GM12878 (cell line): ENCODE results near the gene HNRNPH3. TPM values are rescaled to one million over a fixed set of nuclear protein-coding genes. Genes with fewer than 3 reads are reported as not detected.

ENCODE experiments used
- ATAC-seq: fragments of 200-7000 bp; cut with Tn5 transposase; 3 replicates; pipeline ENCODE4 v1.9.1; 2020; ENCODE audit warnings: mild to moderate bottlenecking, moderate library complexity
- Bru-seq: library from RNA; stranded (reverse); fragments of 400-500 nt; gene quantifications from one replicate; lab custom pipeline; 2021; lab: Mats Ljungman, UMichigan
- BruChase-seq, 2 experiments: library from RNA; stranded (reverse); fragments of 400-500 nt; gene quantifications; one replicate each; lab custom pipeline; 2021; lab: Mats Ljungman, UMichigan
- BruUV-seq: library from RNA; stranded (reverse); fragments of 400-500 nt; replicated peaks from 2 replicates; lab custom pipeline; 2021; lab: Mats Ljungman, UMichigan
- CTCF ChIA-PET: fragments of 300-600 bp; sonication (Branson Sonifier 250); formaldehyde crosslinking; extraction: SDS; loops from one replicate; lab custom pipeline; 2021; ENCODE audit warnings: inconsistent platforms; lab: Yijun Ruan, JAX
- POLR2A ChIA-PET: fragments of 350-600 bp; formaldehyde crosslinking; extraction: SDS; loops from one replicate; lab custom pipeline; 2021; ENCODE audit warnings: inconsistent platforms; lab: Charles Lee
- RAD21 ChIA-PET: fragments of 300-600 bp; sonication (Branson Sonifier 250); formaldehyde crosslinking; loops from one replicate; lab custom pipeline; 2023; ENCODE audit warnings: antibody characterized with exemption; ENCODE audit not compliant: unreplicated experiment; lab: Charles Lee
- SMC1A ChIA-PET: fragments of 300-600 bp; sonication (Branson Sonifier 250); formaldehyde crosslinking; loops from one replicate; lab custom pipeline; 2023; ENCODE audit not compliant: unreplicated experiment, uncharacterized antibody; lab: Charles Lee
- DNase-seq: peaks from one replicate; pipeline ENCODE4 v3.0.0-alpha.2; 2011; ENCODE audit warnings: low read depth, low spot score
- FAIRE-seq: peaks from 3 replicates; lab custom pipeline; 2011; peaks lifted over from hg19 to GRCh38; lab: Jason Lieb, UNC
- H2AFZ ChIP-seq: 2 replicates; pipeline ENCODE4 v1.6.0; 2011; ENCODE audit warnings: low read depth, low read length, control low read depth; ENCODE audit not compliant: control insufficient read depth
- H3K27ac ChIP-seq: 2 replicates; pipeline ENCODE4 v1.5.1; 2011; ENCODE audit warnings: control low read depth; ENCODE audit not compliant: control insufficient read depth, insufficient read depth
- H3K27me3 ChIP-seq, 2 experiments: replicated peaks in 1 of 2; 2 replicates each; pipeline versions ENCODE4 v1.6.0 to v1.6.1; 2011; ENCODE audit warnings: low read length in 1 of 2; ENCODE audit not compliant: control insufficient read depth in 2 of 2, insufficient read depth in 2 of 2
- H3K36me3 ChIP-seq, 2 experiments: 2 replicates each; pipeline ENCODE4 v1.5.1; 2011; ENCODE audit warnings: low read length in 1 of 2; ENCODE audit not compliant: control insufficient read depth in 2 of 2, insufficient read depth in 2 of 2
- H3K4me1 ChIP-seq: 2 replicates; pipeline ENCODE4 v1.6.1; 2011; ENCODE audit warnings: mild to moderate bottlenecking, low read length, moderate library complexity, mixed read lengths; ENCODE audit not compliant: control insufficient read depth, insufficient read depth
- H3K4me2 ChIP-seq: 2 replicates; pipeline ENCODE4 v1.6.0; 2011; ENCODE audit warnings: control low read depth; ENCODE audit not compliant: control insufficient read depth, insufficient read depth
- H3K4me3 ChIP-seq: fragments of 200-600 bp; sonication (generic); 2 replicates; pipeline ENCODE4 v1.5.1; 2016
- H3K79me2 ChIP-seq: 2 replicates; pipeline ENCODE4 v1.6.0; 2011; ENCODE audit warnings: low read length; ENCODE audit not compliant: control insufficient read depth, insufficient read depth
- H3K9ac ChIP-seq: 2 replicates; pipeline ENCODE4 v1.8.0; 2011; ENCODE audit warnings: low read length, control low read depth, mixed read lengths; ENCODE audit not compliant: control insufficient read depth, insufficient read depth
- H3K9me3 ChIP-seq: replicated peaks from 3 replicates; pipeline ENCODE4 v1.5.1; 2011; ENCODE audit warnings: mild to moderate bottlenecking, low read length; ENCODE audit not compliant: control insufficient read depth, insufficient read depth
- H4K20me1 ChIP-seq: 2 replicates; pipeline ENCODE4 v1.6.0; 2011; ENCODE audit not compliant: control insufficient read depth, insufficient read depth
- ETV6 ChIP-seq, 2 experiments: fragments of 450-650 bp in 1 of 2; IDR thresholded peaks in 1 of 2; conservative IDR thresholded peaks in 1 of 2; 2 replicates each; pipeline ENCODE4 v1.6.1; 2014; ENCODE audit warnings: antibody characterized with exemption in 1 of 2, borderline replicate concordance in 1 of 2, low read depth in 1 of 2, mild to moderate bottlenecking in 1 of 2, moderate library complexity in 1 of 2
- GATAD2B ChIP-seq: fragments of 450-650 bp; conservative IDR thresholded peaks from 2 replicates; pipeline ENCODE4 v1.6.1; 2017; ENCODE audit warnings: low read depth, mild to moderate bottlenecking, moderate library complexity
- NFYA ChIP-seq: IDR thresholded peaks from 2 replicates; pipeline ENCODE4 v1.6.1; 2011; ENCODE audit warnings: low read depth, mild to moderate bottlenecking, low read length, improper control_type of control experiment, borderline replicate concordance
- NR2C2 ChIP-seq: IDR thresholded peaks from 2 replicates; pipeline ENCODE4 v1.6.1; 2011; ENCODE audit warnings: borderline replicate concordance, low read depth; ENCODE audit not compliant: control insufficient read depth, insufficient read length
- RBBP5 ChIP-seq: fragments of 200-600 bp; sonication (generic); conservative IDR thresholded peaks from 2 replicates; pipeline ENCODE4 v1.6.1; 2016
- RELA ChIP-seq: fragments of 450-650 bp; IDR thresholded peaks from 2 replicates; pipeline ENCODE4 v1.8.0; 2014; ENCODE audit warnings: borderline replicate concordance; ENCODE audit not compliant: partially characterized antibody
- SUZ12 ChIP-seq: fragments of 200-600 bp; sonication (generic); IDR thresholded peaks from one replicate; pipeline ENCODE4 v1.6.1; 2018; ENCODE audit warnings: antibody characterized with exemption, mild to moderate bottlenecking; ENCODE audit not compliant: unreplicated experiment
- USF2 ChIP-seq: IDR thresholded peaks from 2 replicates; pipeline ENCODE4 v1.6.1; 2011; ENCODE audit warnings: low read depth, low read length, improper control_type of control experiment, borderline replicate concordance
- YBX1 ChIP-seq: fragments of 450-650 bp; IDR thresholded peaks from 2 replicates; pipeline ENCODE4 v1.6.1; 2016; ENCODE audit warnings: antibody characterized with exemption
- ZBED1 ChIP-seq: IDR thresholded peaks from 2 replicates; pipeline ENCODE4 v1.6.1; 2016; ENCODE audit warnings: borderline replicate concordance
- WGBS: methylation state at CpG from one replicate; pipeline ENCODE4 v1.1.6; 2016; ENCODE audit warnings: low lambda C conversion rate; ENCODE audit not compliant: insufficient replicate concordance, insufficient coverage; ENCODE audit errors: missing lambda C conversion rate; 5-methylcytosine and 5-hydroxymethylcytosine counted together
- in situ Hi-C: fragments of 300-500 bp; cut with MboI; formaldehyde crosslinking; loops from 9 replicates; pipeline ENCODE4 v1.14.3; 2018; ENCODE audit warnings: mixed read lengths
- intact Hi-C: fragments of 100-400 bp; cut with micrococcal nuclease; formaldehyde crosslinking; loops from one replicate; pipeline ENCODE4 v1.14.2; 2022; ENCODE audit not compliant: unreplicated experiment
- long read RNA-seq, 2 experiments: library from polyadenylated mRNA; unstranded; transcript quantifications; one replicate each; pipeline ENCODE4 v2.0.0, GENCODE V29; 2019 to 2020
- polyA minus RNA-seq, 3 experiments: library from RNA; depleted of rRNA, polyadenylated mRNA; stranded (reverse); fragments of >200 nt; gene quantifications; 2 replicates each; pipeline ENCODE4 v1.2.3, GENCODE V29; 2011
- polyA plus RNA-seq, 11 experiments: library from polyadenylated mRNA; depleted of rRNA in 4 of 11; unstranded in 6 of 11; stranded (reverse) in 5 of 11; fragments of >200 nt; fragmentation: Nextera tagmentation in 4 of 11; fragmentation: Illumina TruSeq in 1 of 11; extraction: Ambion mirVana in 4 of 11; extraction: Trizol in 1 of 11; gene quantifications; 1 replicate in 1 of 11; 2 replicates in 10 of 11; pipeline versions ENCODE4 v1.2.1 to v1.2.3, GENCODE V29; 2011 to 2016; ENCODE audit warnings: inconsistent platforms in 2 of 11, missing spikeins in 2 of 11, low read depth in 1 of 11
- total RNA-seq, 4 experiments: library from RNA; depleted of rRNA in 3 of 4; stranded (reverse); fragments of >200 nt in 3 of 4; fragmentation: Illumina TruSeq in 1 of 4; extraction: Trizol in 1 of 4; gene quantifications; 2 replicates each; pipeline versions ENCODE4 v1.2.1 to v1.2.3, GENCODE V29; 2013 to 2021
- TF ChIP-seq, protein P1 (sequence below): fragments of 450-650 bp; IDR thresholded peaks from 2 replicates; pipeline ENCODE4 v1.6.1; 2018; ENCODE audit warnings: mild to moderate bottlenecking, low read depth, moderate library complexity; ENCODE audit not compliant: partially characterized antibody

Gene HNRNPH3, protein sequence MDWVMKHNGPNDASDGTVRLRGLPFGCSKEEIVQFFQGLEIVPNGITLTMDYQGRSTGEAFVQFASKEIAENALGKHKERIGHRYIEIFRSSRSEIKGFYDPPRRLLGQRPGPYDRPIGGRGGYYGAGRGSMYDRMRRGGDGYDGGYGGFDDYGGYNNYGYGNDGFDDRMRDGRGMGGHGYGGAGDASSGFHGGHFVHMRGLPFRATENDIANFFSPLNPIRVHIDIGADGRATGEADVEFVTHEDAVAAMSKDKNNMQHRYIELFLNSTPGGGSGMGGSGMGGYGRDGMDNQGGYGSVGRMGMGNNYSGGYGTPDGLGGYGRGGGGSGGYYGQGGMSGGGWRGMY
- 34.5 and 42.7 TPM in 2 replicates for total RNA-seq (2013; cell fraction: nucleolus; rRNA removed)
- total RNA-seq (2014; rRNA removed): 20.1 and 23.4 TPM in 2 replicates
- 21.1 and 24.0 TPM in 2 replicates for total RNA-seq (2014; rRNA removed; fragmentation: Illumina TruSeq; extraction: Trizol)
- 98.1 and 104 TPM in 2 replicates for total RNA-seq (2021)
- polyA plus RNA-seq (2011; ENCODE audit: low read depth): 121 TPM
- 139 and 198 TPM in 2 replicates for polyA plus RNA-seq (2011; rRNA removed)
- polyA plus RNA-seq (2011; cell fraction: cytosol; rRNA removed): 37.0 and 48.8 TPM in 2 replicates
- 65.8 and 101 TPM in 2 replicates for polyA plus RNA-seq (2011; cell fraction: nucleus; rRNA removed)
- polyA plus RNA-seq (2012): 129 and 161 TPM in 2 replicates
- polyA plus RNA-seq (2014; fragmentation: Illumina TruSeq; extraction: Trizol): 292 and 414 TPM in 2 replicates
- polyA plus RNA-seq (2014; fragmentation: Nextera tagmentation; extraction: Ambion mirVana): 10 to 100 TPM; 76.0 to 98.7 TPM
- polyA plus RNA-seq (2014; rRNA removed): 142 and 181 TPM in 2 replicates
- 100 to 1,000 TPM; 198 to 230 TPM for polyA plus RNA-seq (2016; fragmentation: Nextera tagmentation; extraction: Ambion mirVana)
- 51.1 and 78.9 TPM in 2 replicates for polyA minus RNA-seq (2011; rRNA and poly(A)+ RNA removed)
- 16.0 and 28.8 TPM in 2 replicates for polyA minus RNA-seq (2011; cell fraction: cytosol; rRNA and poly(A)+ RNA removed)
- polyA minus RNA-seq (2011; cell fraction: nucleus; rRNA and poly(A)+ RNA removed): 22.0 and 41.7 TPM in 2 replicates
- Bru-seq, nascent RNA: percentile 99 among the genes with signal in this experiment
- BruChase-seq, experiment 1, labeled RNA remaining after a 6-hour chase: percentile 99 among the genes with signal in this experiment
- percentile 100 among the genes with signal in this experiment for BruChase-seq, experiment 2, labeled RNA remaining after a 2-hour chase
- long read RNA-seq, experiment 1, transcript HNRNPH3-202 (10 exons, 1,332 nt): major isoform, 34 of 125 reads
- long read RNA-seq, experiment 1, transcript HNRNPH3-201 (10 exons, 2,339 nt): minor isoform, 26 of 125 reads
- long read RNA-seq, experiment 1, partial matches to known transcripts: 2 of 125 reads
- long read RNA-seq, experiment 1, other reads (novel, unspliced or antisense): 62 of 125 reads
- long read RNA-seq, experiment 2, transcript HNRNPH3-201 (10 exons, 2,339 nt): minor isoform, 152 of 663 reads
- long read RNA-seq, experiment 2, transcript HNRNPH3-202 (10 exons, 1,332 nt): major isoform, 170 of 663 reads
- long read RNA-seq, experiment 2, partial matches to known transcripts: 23 of 663 reads
- long read RNA-seq, experiment 2, other reads (novel, unspliced or antisense): 314 of 663 reads

DNA sequence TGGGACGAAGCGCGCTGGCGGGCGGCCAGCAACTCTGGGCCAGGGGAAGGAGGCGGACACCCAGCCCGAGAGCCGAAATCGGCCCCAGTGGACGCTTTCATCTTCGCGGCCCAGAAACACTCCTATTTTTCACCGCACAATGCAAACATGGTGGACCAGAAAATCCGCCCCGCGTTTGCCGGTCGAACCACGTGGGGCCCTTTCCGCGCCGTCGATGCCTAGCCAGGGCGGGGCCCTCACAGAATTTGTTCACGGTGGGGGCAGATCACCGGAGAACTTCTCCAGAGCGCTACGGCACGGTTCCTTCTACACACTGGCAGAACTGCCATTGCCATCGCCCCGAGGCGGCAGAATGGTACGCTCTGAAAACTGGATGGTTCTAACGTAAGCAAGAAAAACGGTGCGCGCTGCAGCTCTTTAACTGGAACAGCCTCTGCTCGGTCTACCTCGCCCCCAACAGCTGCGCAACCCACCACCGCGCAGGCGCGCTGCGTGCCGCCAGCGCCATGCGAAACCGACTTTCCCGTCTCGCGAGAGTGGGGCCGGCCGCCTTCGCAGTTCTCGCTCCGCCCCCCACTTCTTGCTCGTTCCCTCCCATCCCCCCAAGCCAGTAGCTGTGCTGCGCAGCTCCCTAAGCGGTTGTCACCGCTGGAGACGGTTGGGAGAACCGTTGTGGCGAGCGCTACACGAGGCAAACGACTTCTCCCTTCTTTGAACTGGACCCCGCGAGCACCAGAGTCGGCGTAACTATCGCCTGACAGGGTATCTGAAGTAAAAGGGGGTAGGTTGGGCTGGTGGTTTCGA is at the start of gene HNRNPH3:
Gene HNRNPH3, plus strand, starts transcription at position 610 of the 804 bp plus-strand sequence. CDS start 5,158 bp downstream, outside the sequence.
- DNase-seq: peak; percentile 93
- Histone ChIP-seq H3K4me1 (no peaks in the 10 kb centered on the region; the same call in 1 of the 2 replicates), H3K36me3 (peaks cover 0 to 4% of the 10 kb centered on the region in 2 experiments; a peak in 1 of 4 replicates), H2AFZ (peak within 1 kb of the TSS; percentile 77), H4K20me1 (no peaks in the 10 kb centered on the region; the same call in 1 of the 2 replicates), H3K27ac (peak within 1 kb of the TSS; percentile 99), H3K9me3 (no peaks in the 10 kb centered on the region), H3K4me3 (peak within 1 kb of the TSS; percentile 99), H3K27me3 (no peaks in the 10 kb centered on the region), H3K79me2 (peaks cover 54% of the 10 kb centered on the region), H3K4me2 (peak within 1 kb of the TSS; percentile 71), H3K9ac (peak within 1 kb of the TSS; percentile 100)
- RAD21 ChIA-PET: interaction anchor here (0.6 to 1.9 kb wide), 10 partner anchors 9 to 1112 kb away, joined by 3 to 9 read pairs (median 4); no protein-coding TSS in a partner anchor
- CTCF ChIA-PET: interaction anchor here (0.6 to 5.2 kb wide), 10 partner anchors 8 to 557 kb away, joined by 3 to 32 read pairs (median 4); no protein-coding TSS in a partner anchor
- SMC1A ChIA-PET: interaction anchor here (1.1 to 2.7 kb wide), 4 partner anchors 17 to 547 kb away, joined by 3 to 8 read pairs (median 4); no protein-coding TSS in a partner anchor
- ATAC-seq: peak; percentile 80
- in situ Hi-C loops (loop anchor here (5.0 kb wide), 1 partner anchor 444 kb away; no protein-coding TSS in a partner anchor), intact Hi-C loops (loop anchor here (5.0 to 10.0 kb wide), 2 partner anchors 449 to 573 kb away; partner anchors contain the start of genes DDX50 and SIRT1)
- POLR2A ChIA-PET: interaction anchor here (0.6 to 5.7 kb wide), 16 partner anchors 8 to 1212 kb away, joined by 3 to 37 read pairs (median 4); no protein-coding TSS in a partner anchor
- FAIRE-seq: peak; percentile 75
- under 1% methylated on average over 70 of the region's 73 CpGs for WGBS
- TSS peak; percentile 96 for BruUV-seq
- TF ChIP-seq YBX1 (no peak), NR2C2 (no peak), NFYA (no peak), USF2 (peak; percentile 51), ZBED1 (peak; percentile 82; the same call in 1 of the 2 replicates), GATAD2B (no peak), RELA (no peak), ETV6 (conservative IDR thresholded peaks at IDR 0.05 in 1 of 2, IDR thresholded peaks at IDR 0.05 in 1 of 2; ENCODE audit: borderline replicate concordance in 1 of 2, low read depth in 1 of 2) (no peak), RBBP5 (no peak; the same call in 1 of the 2 replicates), SUZ12 (no peak)
- TF ChIP-seq, protein P1, sequence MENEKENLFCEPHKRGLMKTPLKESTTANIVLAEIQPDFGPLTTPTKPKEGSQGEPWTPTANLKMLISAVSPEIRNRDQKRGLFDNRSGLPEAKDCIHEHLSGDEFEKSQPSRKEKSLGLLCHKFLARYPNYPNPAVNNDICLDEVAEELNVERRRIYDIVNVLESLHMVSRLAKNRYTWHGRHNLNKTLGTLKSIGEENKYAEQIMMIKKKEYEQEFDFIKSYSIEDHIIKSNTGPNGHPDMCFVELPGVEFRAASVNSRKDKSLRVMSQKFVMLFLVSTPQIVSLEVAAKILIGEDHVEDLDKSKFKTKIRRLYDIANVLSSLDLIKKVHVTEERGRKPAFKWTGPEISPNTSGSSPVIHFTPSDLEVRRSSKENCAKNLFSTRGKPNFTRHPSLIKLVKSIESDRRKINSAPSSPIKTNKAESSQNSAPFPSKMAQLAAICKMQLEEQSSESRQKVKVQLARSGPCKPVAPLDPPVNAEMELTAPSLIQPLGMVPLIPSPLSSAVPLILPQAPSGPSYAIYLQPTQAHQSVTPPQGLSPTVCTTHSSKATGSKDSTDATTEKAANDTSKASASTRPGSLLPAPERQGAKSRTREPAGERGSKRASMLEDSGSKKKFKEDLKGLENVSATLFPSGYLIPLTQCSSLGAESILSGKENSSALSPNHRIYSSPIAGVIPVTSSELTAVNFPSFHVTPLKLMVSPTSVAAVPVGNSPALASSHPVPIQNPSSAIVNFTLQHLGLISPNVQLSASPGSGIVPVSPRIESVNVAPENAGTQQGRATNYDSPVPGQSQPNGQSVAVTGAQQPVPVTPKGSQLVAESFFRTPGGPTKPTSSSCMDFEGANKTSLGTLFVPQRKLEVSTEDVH: no peak
